GM18868 (cell line): ENCODE results near the gene STK10.

ENCODE experiments used
- ATAC-seq: cut with Tn5 transposase; IDR thresholded peaks from one replicate; pipeline ENCODE4 v1.9.1; 2021; ENCODE audit warnings: mild to moderate bottlenecking, moderate library complexity; ENCODE audit not compliant: unreplicated experiment

STK10 gene

DNA sequence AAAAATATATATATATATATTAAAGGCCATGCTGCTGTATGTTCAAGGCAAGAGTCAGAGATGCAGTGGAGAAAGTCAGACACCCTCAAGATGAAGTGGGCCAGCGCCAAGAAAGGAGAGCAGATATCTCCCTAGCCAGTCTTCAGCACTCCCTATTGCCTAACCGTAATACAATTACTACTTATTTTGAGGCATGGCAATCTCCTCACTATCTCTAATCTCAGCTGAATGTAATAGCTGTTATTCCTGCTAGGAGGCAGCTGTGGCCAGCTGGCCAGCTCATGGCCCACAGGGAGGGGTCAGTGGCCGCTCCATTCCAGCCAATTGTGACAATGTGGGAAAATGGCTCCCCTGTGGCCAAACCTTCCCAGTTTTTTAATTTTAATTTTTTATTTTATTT is 94.1 kb downstream of the STK10 start:
- ATAC-seq, result no peak

DNA sequence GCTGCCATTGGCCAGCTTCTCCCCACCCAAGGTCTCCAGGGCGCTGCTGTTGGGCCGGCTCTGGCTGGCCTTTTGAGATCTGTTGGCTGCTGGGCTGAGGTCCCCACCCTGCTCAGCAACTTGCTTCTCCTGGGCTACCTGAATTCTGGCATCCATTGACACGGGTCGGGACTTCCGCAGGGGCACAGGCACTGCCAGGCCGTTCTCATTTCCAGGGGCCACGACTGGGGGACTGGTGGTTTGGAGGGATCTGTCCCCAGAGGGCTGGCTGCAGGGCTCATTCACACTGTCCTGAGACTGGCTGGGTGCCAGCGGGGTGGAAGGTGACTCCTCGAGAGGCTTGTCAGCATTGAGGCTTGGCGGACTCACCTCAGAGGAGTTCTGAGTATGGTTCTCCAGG is 94.5 kb downstream of the STK10 start:
- no peak for ATAC-seq

DNA sequence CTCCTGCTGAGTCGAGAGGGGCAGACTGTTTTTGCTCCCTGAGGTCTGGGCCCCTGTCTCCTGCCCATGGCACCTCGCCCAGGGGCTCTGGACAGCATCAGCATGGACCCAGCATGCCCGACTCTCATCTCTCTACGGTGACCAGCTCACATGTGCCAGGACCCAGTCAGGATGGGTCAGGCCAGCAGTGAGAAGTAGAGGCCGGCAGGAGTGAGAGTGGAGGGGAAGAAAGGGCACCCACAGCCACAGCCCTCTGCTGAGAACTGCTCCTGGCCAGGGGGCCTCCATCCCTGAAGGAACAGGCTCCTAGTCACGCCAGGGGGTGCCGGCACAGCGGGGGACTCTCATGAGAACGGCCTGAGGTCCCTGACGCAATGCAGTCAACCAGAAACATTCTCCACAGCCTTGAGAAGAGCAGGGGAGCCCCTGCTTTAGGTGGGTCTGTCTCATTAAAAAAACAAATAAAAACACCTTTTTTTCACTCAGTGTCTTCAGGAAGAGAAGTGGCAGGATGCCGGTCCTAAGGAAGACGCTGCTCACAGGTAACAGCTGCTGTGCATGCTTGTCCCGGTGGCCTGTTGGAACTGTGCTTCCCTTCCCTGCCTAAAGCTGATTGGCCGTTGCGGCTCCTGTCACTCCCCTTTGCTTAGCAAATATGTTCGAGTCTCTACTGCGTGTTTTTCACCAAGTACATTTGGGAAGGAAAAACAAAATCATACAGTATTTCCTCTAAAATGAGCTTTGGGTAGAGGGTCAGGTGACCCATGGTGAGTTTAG is 95.9 kb downstream of the STK10 start:
- no peak for ATAC-seq

DNA sequence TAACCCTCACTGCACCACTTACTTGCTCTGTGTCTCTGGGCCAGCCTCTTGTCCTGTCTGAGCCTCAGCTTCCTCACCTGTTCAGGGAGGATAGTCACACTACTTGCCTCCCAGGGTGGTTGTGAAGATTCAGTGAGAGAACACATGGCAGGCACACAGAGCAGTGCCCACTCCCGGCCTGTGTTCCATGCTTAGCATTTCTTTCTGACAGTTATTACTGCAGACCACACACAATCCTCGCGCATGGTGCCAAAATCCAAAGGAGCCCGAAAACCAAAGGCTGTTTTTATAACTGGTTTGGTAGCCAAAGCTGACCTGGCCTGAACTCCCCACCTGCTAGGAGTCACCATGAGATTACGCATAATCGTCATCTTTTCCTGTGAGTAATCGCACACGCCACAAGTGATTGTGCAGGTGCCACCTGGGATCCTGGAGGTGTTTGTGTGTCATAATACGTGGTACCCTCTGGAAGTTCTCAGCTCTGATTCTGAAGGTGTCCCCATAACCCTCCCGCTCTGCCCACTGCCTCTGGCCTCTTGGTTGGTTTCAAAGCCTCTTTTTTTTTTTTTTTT is 97.0 kb downstream of the STK10 start:
- ATAC-seq, result no peak

DNA sequence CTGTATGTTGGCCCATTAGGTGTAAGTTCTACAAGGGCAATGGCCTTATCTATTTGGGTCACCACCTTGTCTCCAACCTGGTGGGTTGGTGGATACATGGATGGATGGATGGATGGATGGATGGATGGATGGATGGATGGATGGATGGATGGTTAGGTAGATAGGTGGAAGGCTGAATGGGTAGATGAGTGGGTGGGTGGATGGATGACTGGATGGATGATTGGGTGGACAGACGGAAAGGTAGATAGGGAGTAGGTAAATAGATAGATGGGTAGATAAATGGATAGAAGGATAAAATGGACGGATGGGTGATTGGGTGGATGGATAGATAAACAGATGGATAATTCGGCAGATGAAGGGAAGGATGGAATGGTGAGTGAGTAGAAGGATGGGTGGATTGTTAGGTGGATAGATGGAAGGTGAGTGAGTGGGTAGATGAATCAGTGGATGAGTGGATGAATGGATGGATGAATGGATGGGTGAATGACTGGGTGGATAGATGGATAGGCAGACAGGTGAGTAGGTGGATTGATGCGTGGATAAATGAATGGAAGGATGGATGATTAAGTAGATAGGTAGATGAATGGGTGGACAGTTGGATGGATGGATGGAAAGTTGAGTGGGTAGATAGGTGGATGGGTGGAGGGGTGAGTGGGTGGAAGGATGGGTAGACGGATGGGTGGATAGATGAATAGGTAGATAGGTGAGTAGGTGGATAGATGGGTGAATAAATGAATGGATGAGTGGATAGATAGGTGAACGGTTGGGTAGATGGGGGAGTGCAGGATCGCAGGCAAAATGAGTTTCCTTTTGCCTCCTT is 98.5 kb downstream of the STK10 start:
- no peak for ATAC-seq

DNA sequence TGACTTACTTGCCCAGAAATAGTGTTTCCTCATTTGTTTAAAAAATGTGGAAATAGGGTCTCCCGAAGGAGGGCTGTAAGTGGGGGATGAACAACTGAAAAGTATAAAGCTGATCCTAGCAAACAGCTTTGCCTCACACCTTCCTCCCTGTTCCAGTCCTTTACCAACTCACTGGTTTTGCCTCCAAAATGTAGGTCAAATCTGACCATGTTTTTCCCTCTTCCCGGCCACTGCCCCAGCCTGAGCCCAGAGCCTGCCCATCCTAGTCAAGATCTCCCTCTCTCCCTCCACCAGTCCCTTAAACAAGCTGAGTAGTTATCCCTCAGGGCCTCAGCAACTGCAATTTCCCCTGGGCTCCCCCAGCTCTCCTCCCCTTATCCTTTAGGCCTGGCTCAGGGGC is 99.2 kb downstream of the STK10 start:
- no peak for ATAC-seq

DNA sequence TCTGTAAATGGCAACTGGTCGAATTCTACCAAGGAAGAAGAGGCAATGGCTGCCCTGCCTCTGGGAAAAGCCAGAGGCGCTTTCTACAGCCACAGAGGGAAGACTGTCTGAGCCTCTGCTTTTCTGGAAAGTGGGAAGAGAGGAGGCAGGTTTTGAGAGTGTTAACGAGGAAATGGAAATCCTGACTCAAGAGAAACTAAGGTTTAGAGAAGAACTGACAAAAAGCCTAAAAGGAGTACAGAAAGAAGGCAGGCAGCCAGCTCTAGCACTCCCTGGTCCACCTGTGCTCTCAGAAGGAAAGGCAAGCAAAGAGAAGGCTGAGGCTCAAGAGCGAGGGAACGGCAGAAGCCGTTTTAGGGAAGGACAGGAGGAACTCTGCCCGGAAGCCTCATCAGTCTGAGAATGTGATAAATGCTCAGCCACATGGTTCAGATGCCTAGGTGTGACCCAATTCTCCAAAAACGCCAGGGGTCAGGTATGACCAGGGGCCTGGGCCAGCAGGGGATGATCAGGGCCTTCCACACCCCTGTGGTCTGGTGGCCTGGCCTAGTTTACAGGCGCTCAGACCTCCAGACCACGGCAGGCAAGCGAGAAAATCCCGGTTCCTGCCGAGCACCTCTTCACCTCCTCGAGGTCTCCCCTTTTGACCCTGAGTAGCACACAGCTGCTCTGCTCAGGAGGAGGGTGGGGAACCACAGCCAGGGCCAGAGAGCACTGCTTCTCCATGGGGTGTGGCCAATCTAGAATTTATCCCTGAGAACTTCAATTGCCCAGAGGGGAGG is 101.6 kb downstream of the STK10 start:
- no peak for ATAC-seq

DNA sequence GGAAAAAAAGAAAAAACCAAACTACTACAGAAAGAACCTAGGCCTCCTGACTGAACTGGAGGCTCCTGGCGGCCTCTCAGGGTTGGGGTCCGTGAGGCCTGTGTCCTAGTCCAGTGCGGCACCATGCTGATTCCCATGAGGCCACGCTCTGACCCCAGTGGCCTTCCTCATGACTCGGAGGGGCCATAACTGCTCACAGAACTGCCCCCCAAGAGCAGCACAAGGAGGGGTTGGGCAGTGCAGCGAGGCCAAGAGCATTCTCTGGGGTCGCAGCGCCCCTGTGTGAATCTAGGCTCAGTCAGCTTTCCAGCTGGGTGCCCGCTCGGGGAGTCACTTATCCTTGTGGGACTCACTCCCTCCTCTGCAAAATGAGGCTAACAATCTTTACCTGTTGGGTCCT is 102.3 kb downstream of the STK10 start:
- ATAC-seq, result no peak

DNA sequence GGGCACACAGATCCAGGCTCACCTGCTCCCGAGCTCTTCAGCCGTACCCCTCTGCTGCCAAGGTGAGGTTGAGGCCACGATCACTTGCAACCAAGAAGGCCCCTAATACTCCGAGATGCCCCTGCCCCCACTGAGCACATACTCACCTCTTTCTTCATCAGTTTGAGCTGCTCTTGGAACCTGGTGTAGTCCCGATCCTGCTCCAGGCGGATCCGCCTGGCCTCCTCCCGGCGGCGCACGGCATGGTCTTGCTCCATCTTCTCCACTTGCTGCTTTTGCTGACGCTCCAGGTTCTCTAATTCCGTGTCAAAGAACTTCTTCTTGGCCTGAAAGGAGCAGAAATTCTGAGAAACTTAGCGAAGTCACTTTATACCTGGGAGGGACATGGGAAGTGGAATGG is 105.8 kb downstream of the STK10 start:
- no peak for ATAC-seq

DNA sequence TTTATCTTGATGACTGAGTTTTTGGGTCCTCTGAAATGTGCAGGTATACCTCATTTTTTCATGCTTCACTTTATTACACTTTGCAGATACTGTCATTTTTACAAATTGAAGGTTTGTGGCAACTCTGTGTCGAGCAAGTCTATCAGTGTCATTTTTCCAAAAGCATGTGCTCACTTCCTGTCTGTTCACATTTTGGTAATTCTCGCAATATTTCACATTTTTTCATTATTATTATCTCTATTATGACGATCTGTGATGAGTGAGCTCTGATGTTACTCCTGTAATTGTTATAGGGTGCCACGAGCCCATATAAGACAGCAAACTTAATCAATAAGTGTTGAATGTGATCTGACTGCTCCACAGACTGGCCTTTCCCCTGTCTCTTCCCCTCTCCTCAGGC is 108.1 kb downstream of the STK10 start:
- no peak for ATAC-seq

DNA sequence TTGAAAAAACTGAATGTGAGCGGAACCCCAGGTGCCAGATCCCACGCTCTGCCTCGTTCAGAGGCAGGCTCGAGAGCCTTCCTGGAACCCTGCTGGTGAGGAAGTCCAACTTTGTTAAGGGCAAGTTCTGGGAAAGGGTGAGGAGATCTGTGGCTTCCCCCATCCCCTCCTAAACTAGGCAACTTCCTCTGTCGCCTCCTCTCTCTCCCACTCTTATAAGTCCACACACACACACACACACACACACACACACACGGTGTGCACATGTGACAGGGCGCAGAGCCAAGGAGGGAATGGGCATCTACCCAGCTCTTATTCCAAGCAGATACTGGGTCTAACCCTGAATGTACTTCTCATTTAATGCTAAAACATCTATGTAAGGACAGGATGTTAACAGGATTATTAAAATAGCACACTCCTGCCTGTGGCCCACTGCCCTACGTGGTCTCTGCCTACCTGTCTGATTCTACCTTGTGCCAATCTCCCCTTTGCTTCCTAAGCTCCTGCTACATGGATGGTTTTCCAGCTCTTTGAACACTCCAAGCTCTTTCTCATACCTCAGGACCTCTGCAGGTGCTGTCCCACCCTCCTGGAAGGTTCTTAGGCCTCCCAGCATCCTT is 109.2 kb downstream of the STK10 start:
- ATAC-seq, result no peak

DNA sequence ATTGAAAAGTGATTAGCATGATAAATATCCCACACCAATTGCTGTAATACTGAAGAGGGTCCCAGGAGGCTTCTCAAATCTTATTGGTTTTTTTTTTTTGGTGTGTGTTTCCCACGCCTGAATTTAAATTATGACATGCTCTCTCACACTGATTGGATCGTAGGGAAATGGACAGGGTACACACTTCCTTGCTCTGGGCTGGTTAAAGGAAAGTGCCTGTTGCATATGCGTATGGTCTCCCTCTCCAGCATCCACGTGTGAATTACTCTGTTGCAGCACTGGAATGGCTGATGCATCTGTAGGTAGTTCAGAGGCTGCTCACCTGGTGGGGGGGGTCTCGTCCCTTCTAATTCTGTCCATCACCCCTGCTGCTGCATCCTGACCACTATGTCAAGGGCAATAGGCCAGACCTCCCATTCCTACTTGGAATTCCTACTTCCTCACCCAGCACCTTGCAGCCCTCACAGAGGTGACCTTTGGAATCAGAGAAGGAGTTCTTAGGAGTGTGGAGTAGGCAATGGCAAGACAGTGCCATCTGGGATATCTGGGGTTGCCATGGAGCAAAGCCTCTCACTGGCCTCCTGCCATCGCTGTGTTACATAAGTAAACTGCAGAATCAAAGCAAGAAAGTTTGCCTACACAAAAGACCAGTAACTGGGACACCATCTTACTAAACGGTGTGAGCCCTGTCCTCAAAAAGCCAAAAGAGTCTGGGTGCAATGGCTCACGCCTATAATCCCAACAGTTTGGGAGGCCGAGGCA is 110.2 kb downstream of the STK10 start:
- ATAC-seq, result no peak

DNA sequence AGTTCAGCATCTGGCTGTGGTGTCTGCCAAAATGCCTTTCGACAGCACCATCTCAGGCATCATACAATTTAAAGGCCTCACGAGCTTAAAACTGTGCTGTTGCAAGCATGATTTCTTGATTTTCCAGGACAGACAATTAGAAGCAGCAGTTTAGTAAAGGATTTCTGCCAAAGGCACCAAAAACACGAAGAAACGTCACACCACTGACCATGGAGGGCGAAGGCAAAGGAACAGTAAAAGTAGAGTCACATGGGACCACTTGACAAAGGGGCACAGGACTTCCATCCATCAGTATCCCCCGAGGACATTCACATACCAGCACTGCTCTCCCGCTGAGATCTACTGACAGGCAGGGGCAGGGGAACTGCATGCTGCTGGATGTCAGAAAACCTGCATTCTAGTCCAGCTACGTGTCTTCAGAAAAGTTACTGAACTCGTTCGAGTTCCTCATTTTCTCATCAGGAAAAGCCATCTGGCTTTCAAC is 111.2 kb downstream of the STK10 start:
- no peak for ATAC-seq

DNA sequence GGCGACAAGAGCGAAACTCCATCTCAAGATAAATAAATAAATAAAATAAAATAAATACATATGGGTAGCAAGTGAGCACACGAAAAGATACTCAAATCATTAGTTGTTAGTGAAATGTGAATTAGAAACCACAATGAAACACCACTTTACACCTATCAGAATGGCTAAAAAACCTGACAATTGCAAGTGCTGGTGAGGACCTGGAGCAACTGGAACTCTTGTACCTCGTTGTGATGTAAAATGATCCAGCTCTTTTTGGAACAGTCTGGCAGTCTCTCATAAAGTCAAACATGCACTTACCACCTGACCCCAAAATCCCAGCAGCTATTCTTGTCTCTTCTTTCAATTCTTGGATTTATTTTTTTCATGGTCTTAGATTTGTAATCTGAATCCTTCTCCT is 112.4 kb downstream of the STK10 start:
- ATAC-seq, result no peak

DNA sequence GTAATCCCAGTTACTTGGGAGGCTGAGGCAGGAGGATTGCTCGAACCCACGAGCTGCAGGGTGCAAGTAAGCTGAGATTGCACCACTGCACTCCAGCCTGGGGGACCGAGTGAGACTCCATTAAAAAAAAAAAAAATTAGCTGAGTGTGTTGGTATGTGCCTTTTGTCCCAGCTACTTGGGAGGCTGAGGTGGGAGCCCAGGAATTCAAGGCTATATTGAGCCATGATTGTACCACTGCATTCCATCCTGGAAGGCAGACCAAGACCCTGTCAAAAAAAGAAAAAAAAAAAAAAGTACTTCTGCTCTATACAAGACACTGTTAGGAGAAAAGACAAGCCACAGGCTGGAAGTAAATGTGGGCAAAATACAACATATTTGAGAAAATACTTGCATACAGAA is 113.1 kb downstream of the STK10 start:
- ATAC-seq, result no peak

DNA sequence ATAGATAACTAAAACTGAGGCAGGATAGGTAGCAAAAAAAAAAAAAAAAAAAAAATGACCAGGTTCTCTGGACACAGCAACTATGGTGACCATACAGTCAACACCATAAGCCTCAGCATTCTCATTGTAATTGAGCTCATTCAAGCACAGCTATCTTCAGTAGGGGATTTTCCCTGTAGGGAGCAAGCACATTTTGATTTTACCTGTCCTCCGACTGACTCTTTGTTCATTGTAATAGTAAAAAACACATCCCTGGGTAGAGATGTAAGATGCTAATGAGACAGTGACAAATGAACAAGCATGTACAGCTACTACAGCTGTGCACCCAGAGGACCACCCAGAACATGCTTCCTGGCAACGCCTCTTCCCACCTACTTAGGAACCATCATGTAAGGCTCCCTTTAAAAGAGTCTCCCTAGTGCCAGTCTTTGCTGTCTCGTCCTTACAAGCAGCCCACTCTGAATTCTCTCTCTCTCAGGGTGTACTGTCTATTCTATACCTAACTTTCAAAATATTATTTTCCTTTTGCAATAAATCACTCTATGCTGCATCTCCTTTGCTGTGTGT is 116.6 kb downstream of the STK10 start:
- no peak for ATAC-seq

DNA sequence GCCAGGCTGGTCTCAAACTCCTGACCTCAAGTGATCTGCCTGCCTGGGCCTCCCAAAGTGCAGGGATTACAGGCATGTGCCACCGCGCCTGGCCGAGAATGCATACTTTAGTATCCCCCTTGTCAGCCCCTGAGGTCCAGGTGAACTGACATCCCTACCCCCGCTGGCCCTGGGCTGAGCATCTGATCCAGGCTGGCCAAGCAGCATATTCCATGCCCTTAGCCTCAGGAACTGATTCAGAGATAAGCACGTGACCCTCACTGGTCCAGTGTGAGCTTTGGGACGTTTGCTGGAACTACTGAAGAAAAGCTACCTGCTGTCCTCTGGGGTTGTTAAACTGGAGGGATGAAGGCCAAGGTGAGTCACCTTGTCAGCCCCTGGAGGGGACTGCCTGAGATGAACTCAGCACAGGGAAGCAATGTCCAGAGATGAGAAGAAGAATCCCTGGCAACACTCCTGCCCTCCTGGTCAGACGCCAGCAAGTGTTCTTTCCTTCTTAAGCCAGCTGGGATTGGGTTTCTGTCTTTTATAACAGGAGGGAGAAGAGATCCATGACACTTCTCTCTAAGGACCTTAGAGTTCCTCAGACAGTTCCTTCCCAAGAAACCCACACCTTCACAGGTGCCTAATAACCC is 122.5 kb downstream of the STK10 start:
- ATAC-seq, result no peak

DNA sequence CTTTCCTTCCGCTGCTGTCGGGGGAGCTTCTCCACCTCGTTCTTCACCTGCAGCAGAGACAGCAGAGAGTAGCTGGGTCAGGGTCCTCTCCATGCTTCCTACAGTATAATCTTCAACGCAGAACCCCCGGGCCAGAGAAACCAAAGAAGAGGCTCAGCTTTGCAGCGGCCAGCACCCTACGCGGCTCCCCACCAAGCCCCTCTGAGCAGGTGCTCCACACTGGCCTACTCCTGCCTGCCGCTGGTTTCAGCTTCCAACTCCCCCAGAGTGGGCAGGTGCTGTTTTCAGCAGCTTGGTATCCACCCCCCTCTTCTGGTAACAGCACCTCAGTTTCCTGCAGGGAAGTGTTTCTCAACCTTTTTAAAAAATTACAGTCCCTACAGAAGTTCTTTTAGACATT is 123.3 kb downstream of the STK10 start:
- no peak for ATAC-seq

DNA sequence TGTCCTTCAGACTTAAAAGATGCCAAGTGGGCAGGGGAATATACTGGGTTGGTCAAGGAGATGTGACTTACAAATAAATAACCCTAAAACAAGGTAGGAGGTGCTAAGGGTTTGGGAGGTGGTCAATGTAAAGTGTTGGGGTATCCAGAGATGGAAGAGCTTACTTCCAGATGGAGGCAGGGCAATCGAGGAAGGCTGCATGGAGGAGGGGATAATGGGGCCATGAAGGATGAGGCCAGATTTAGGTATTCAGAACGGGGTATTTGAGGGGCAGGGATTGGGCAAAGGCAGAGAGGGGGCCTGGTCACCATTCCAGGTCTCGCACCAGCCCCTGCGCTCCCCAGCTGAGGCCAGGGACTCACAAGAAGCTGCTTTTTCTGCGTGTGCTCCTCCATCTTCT is 123.7 kb downstream of the STK10 start:
- ATAC-seq, result no peak
